GM12891 (cell line): ENCODE measurements around the gene RASSF4.

Experiments used
- PAX5 ChIP-seq: IDR thresholded peaks from 2 replicates; pipeline ENCODE4 v1.6.1; 2011; ENCODE audit warnings: low read length, moderate library complexity, mild to moderate bottlenecking; ENCODE audit not compliant: insufficient read depth, severe bottlenecking
- POLR2A ChIP-seq: IDR thresholded peaks from 2 replicates; pipeline ENCODE4 v1.6.1; 2011; ENCODE audit warnings: low read depth, low read length, control low read depth
- POLR2AphosphoS5 ChIP-seq: IDR thresholded peaks from 2 replicates; pipeline ENCODE4 v1.6.1; 2011; ENCODE audit warnings: low read depth, low read length, control low read depth
- TAF1 ChIP-seq: IDR thresholded peaks from 2 replicates; pipeline ENCODE4 v1.6.1; 2011; ENCODE audit warnings: low read depth, low read length, control low read depth

DNA sequence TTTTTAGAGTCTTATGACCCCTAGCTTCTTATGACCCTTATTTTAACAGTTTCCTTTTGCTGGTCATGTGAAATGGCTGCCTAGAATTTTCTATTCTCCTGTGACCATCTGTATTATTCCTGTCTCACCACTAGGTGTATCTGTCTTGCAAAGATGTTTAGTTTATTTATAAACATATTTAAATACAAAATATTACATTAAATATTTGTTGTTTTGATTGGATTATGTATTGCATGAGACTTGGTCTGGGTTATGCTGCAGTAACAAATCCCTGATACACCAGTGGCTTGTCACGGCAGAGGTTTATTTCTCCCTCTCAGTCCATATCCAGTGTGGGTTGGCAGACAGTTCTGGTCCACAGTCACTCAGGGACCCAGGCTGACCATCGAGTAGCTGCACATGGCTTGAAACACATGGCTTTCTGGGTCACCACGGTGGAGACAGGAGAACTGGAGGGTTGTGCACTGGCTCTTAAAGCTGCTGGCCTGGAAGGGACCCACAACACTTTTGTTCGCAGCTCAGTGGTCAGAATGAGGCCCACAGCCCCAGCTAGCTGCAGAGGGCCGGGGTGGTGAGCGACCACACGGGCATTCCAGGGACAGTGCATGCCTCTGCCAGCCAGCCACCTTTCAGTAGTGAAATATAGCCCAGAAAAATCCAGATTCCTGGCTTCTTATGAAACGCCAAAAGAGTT, 7.4 kb downstream of the RASSF4 start:
- TF ChIP-seq POLR2A (no peak), TAF1 (no peak), PAX5 (no peak), POLR2AphosphoS5 (no peak)
